ENCODE results near the gene ULBP3.

- TF ChIP-seq ZNF384 (IDR thresholded peaks at IDR 0.05) (no peak), FOXA1 (IDR thresholded peaks at IDR 0.05) (no peak), ARNT (IDR thresholded peaks at IDR 0.05) (no peak), SP1 (IDR thresholded peaks at IDR 0.05) (no peak), BHLHE40 (IDR thresholded peaks at IDR 0.05; ENCODE audit: borderline replicate concordance) (no peak), ELF4 (IDR thresholded peaks at IDR 0.05) (no peak), FOXM1 (IDR thresholded peaks at IDR 0.05; ENCODE audit: borderline replicate concordance) (no peak), CTBP1 (IDR thresholded peaks at IDR 0.05; ENCODE audit: borderline replicate concordance) (no peak), SUZ12 (IDR thresholded peaks at IDR 0.05) (no peak), PKNOX1 (IDR thresholded peaks at IDR 0.05) (no peak), TARDBP (IDR thresholded peaks at IDR 0.05) (no peak), FOXK2 (IDR thresholded peaks at IDR 0.05) (no peak)
These were observed 41.7 kb downstream of the ULBP3 start for GRCh38 chr6:150026976-150027805.

Measured in HEK293T (cell line).